ENCODE results near the gene HSD17B12.

Gene HSD17B12

DNA sequence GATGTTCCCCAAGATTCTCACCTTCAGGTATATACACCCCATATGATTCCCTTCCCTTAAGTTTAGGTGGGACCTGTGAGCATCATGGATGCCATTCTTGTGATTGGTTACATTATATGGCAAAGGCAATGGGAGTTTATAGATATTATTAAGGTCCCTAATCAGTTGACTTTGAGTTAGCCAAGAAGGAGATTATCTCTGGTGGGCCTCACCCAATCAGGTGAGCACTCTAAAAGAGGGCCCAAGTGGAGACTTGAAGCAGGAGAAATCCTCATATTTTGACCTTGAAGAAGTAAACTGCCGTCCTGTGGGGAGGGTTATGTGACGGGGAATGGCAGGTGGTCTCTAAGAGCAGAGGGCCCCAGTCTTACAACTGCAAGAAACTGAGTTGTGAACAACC lies 94.2 kb downstream of the HSD17B12 start:
- H3K4me3 ChIP-seq (ENCODE audit: low read depth, low read length) = no peak overlapping the region
- no peak for DNase-seq (ENCODE audit: low read depth)
- TF ChIP-seq, protein P1, sequence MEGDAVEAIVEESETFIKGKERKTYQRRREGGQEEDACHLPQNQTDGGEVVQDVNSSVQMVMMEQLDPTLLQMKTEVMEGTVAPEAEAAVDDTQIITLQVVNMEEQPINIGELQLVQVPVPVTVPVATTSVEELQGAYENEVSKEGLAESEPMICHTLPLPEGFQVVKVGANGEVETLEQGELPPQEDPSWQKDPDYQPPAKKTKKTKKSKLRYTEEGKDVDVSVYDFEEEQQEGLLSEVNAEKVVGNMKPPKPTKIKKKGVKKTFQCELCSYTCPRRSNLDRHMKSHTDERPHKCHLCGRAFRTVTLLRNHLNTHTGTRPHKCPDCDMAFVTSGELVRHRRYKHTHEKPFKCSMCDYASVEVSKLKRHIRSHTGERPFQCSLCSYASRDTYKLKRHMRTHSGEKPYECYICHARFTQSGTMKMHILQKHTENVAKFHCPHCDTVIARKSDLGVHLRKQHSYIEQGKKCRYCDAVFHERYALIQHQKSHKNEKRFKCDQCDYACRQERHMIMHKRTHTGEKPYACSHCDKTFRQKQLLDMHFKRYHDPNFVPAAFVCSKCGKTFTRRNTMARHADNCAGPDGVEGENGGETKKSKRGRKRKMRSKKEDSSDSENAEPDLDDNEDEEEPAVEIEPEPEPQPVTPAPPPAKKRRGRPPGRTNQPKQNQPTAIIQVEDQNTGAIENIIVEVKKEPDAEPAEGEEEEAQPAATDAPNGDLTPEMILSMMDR (IDR thresholded peaks at IDR 0.05; ENCODE audit: low read depth, low read length, missing control alignments) = no peak

DNA sequence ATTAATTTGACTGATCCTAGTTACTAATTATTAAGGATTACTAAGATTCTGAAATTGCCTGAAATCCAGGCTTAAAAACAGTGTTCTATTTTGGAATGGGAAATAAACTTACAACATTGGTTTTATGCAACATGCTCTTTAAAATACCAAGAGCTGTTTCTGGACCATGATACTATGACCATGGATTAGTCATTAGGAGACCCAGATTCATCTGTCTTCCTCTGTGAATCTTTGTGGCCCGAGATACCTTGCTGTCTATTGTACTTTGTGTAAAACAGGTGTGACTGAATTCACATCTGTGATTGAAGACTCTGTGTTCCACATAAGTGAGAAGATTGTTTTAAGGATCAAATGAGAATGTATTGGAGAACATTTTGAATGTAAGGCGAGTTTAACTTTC lies 98.8 kb downstream of the HSD17B12 start:
- TF ChIP-seq, protein P1 (IDR thresholded peaks at IDR 0.05; ENCODE audit: low read depth, low read length, missing control alignments) = no peak
- H3K4me3 ChIP-seq (ENCODE audit: low read depth, low read length) = no peak overlapping the region
- no peak for DNase-seq (ENCODE audit: low read depth)

DNA sequence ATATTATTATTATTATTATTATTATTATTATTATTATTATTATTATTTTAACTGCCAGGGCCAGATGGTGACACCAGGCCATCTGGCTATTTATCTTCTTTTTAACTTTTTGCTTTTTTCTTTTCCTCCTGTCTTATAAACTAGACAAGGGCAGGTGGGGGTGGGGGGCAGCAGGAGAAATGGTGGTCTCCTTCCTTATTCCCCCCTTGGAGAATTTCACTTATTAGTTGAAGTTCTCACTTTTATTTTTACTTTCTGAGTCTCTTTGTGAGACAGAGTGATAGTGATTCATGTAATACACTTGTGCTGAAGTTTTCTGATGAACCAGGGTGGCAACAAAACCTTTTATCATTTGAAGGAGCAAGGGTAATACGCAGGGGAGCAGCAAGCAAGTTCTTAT lies 103.8 kb downstream of the HSD17B12 start:
- TF ChIP-seq, protein P1 (IDR thresholded peaks at IDR 0.05; ENCODE audit: low read depth, low read length, missing control alignments) = no peak
- no peak overlapping the region for H3K4me3 ChIP-seq (ENCODE audit: low read depth, low read length)
- DNase-seq (ENCODE audit: low read depth) = no peak

DNA sequence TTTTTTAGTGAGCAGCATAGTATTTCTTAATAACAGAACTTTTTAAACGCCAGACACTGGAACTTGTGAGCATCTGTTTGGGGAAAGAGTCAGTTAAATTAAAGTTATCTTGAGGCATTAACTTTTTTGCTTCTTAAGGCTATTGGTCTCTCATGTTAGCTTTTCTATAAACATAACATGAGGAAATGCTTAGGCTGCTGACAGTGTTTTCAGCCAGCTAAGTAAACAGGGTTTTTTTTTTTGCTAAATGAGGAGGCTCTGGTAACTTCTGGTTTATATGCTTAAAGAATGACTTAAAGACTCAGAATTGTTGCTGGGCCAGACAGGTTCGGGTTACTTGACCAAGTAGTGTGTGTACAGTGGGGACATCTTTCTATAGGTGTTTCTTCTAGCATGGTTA lies 104.3 kb downstream of the HSD17B12 start:
- DNase-seq (ENCODE audit: low read depth) = no peak
- TF ChIP-seq, protein P1 (IDR thresholded peaks at IDR 0.05; ENCODE audit: low read depth, low read length, missing control alignments) = no peak
- no peak overlapping the region for H3K4me3 ChIP-seq (ENCODE audit: low read depth, low read length)

DNA sequence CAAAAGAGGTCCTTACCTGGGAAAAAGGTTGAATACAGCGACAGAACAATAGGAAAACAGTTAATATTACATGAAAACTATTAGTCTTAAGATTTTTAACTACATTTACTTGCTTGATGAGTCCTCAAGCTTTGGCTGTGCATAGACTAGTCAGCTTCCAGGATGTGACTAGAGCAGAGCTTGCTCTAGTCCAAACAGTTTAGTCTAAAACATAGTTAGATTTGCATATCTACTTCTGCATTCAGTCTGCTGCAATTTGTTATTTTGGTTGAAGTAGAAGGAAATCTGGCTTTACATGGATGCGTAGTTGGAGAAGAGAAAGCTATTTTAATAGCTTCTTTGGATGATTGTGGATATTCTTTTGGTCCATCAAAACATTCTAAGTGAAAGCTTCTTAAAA lies 104.8 kb downstream of the HSD17B12 start:
- TF ChIP-seq, protein P1 (IDR thresholded peaks at IDR 0.05; ENCODE audit: low read depth, low read length, missing control alignments) = no peak

DNA sequence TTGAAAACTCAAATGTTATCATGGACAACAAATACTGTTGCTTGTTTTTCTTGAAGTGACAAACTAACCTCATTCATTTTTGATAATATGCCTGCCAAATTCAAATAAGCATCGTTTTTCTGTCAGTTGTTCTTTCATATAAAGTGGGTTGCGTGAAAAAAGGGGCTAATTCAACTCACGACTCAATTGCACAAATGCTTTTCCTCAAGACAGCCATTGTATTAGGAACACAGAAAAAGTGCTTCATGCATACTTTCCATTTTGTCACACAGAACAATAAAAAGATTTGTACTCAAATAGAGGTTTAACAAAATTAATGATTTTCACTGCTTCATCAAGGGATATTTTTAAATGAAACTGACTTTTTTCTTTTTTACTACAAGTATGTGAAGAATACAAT lies 105.5 kb downstream of the HSD17B12 start:
- TF ChIP-seq, protein P1 (IDR thresholded peaks at IDR 0.05; ENCODE audit: low read depth, low read length, missing control alignments) = no peak
- DNase-seq (ENCODE audit: low read depth) = no peak
- no peak overlapping the region for H3K4me3 ChIP-seq (ENCODE audit: low read depth, low read length)

More for the DNA sequence above, 104.8 kb downstream of the HSD17B12 start:
- H3K4me3 ChIP-seq (ENCODE audit: low read depth, low read length) = no peak overlapping the region
- DNase-seq (ENCODE audit: low read depth) = no peak

DNA sequence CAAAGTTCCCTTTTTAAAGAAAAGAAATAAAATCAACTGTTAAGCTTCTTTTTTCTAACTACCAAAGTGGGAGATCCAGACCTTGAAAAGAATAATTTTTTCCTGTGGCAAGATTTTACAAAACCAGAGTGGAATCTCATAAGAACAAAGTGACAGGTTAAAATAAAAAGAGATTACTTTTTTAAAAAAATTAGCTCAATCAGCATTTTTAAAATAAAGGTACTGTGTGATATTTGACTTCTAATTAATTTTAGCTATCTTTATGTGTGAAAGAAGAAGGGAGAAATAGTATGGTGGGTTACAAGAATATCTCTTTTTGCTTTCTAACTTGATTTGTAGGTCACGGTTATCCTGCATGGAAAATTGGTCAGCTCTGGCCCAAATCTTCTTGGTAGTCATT lies 107.3 kb downstream of the HSD17B12 start:
- DNase-seq (ENCODE audit: low read depth) = no peak
- H3K4me3 ChIP-seq (ENCODE audit: low read depth, low read length) = no peak overlapping the region
- TF ChIP-seq, protein P1 (IDR thresholded peaks at IDR 0.05; ENCODE audit: low read depth, low read length, missing control alignments) = no peak

Data from GM12864 (cell line).